ENCODE measurements around the gene SMARCA4.
A peak's percentile ranks its signal among the peaks of the same experiment; 100 is the strongest.

SMARCA4 gene

GRCh38 chr19:11017275-11018035 lies 56.6 kb downstream of the SMARCA4 start:
- DNase-seq, result no peak

DNA sequence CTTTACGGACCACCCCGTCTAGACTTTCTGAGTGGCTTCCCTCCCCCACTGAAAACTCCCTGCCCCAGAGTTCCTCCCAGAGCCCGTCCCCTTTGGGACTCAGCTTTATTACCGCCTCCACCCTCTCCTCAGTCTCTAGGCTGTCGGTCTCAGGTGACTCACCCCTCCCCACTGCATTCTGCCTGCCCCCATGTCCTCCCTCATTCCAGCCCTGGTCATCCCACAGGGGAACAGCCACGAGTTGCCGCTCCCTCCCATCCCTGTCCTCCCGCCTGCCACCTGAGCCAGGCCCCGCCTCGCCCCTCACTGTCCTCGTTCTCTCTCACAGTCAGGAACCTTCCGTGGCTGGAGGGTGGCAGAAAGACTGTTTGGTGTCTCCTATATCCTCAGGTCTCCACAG lies 57.3 kb downstream of the SMARCA4 start:
- DNase-seq, result no peak

DNA sequence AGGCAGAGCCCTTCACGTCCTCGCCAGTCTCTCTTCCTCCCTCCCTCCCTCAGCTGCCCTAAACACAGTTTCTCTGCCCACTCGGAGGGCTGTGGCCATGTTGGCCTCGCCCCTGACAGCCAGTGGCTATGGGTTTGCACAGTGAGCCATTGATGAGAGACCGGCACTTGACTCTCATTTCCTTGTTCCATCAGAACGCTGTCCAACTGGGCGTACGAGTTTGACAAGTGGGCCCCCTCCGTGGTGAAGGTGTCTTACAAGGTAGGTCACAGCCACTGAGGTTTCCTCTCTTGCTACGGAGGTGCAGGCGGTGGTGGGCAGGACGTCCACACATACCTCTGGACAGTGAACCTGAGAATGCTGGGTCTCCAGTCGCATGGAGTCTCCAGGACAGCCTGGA lies 57.9 kb downstream of the SMARCA4 start:
- DNase-seq, result no peak

DNA sequence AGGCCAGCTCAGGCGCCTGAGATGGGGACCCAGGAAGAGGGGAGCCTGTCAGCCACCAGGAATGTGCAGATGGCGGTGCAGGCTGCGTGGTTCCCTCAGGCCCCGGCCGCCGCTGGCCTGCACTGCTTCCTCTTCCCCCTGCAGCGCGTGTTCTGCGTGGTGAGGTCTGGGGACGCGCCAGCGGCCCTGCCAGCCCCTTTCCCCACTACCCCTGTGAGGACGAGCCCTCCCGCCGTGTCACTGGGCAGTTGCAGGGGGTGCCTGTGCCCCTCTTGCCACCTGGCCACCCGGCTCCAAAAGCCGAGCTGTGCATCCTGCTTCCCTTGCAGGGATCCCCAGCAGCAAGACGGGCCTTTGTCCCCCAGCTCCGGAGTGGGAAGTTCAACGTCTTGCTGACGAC lies 58.4 kb downstream of the SMARCA4 start:
- DNase-seq, result no peak

- no peak for DNase-seq
These were observed 59.0 kb downstream of the SMARCA4 start for GRCh38 chr19:11019824-11020223.

- no peak for DNase-seq
These were observed 59.6 kb downstream of the SMARCA4 start for GRCh38 chr19:11020423-11020822.

GRCh38 chr19:11020982-11021759 lies 60.3 kb downstream of the SMARCA4 start:
- DNase-seq, result no peak

DNA sequence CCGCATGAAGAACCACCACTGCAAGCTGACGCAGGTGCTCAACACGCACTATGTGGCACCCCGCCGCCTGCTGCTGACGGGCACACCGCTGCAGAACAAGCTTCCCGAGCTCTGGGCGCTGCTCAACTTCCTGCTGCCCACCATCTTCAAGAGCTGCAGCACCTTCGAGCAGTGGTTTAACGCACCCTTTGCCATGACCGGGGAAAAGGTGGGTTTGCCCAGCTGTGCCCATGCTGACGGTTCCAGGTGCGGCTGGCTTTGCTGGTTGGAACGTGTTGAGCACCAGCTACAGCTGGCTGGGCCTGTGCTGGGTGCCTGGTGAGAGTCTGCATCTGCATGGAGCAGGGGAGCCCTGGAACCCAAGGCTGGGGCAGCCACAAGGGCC lies 60.9 kb downstream of the SMARCA4 start:
- no peak for DNase-seq

DNA sequence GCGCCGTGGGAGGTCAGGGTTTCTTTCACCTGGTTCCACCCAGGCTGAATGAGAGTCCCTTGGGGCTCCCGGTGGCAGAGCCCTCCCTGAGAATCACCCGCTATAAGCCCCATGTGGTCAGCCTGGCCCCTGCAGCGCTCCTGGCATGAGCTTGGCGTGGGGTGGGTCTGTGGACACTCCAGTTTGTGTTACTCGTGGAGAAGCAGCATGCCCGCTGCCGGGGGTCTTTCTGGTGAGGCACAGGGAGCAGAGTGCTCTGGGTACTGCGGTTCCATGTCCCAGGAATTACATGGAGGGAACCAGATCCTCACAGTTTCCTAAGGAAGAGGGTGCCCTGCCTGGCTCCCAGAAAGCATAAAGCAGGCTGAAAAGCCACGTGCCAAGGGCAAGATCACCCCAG lies 62.2 kb downstream of the SMARCA4 start:
- DNase-seq, result no peak

GRCh38 chr19:11023710-11024109 lies 62.9 kb downstream of the SMARCA4 start:
- no peak for DNase-seq

- no peak for DNase-seq
These were observed 63.4 kb downstream of the SMARCA4 start for GRCh38 chr19:11024259-11024658.

GRCh38 chr19:11025006-11025405 lies 64.2 kb downstream of the SMARCA4 start:
- no peak for DNase-seq

DNA sequence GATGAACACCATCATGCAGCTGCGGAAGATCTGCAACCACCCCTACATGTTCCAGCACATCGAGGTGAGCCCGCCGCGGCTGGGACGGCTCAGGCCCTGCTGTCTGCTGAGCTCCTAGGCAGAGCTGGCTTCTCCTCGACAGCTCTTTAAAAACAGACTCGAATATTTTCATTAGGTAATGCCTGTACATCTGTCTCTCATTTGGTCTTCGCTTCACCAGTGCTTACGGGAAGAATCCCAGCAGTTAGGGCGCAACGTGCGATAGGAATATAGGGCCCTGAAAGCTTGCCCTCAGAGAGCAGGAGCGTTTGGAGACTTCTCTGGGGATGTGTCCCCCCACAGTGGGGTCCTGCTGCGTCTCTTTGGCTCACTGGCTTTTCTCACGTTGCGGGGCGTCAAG lies 64.6 kb downstream of the SMARCA4 start:
- no peak for DNase-seq

DNA sequence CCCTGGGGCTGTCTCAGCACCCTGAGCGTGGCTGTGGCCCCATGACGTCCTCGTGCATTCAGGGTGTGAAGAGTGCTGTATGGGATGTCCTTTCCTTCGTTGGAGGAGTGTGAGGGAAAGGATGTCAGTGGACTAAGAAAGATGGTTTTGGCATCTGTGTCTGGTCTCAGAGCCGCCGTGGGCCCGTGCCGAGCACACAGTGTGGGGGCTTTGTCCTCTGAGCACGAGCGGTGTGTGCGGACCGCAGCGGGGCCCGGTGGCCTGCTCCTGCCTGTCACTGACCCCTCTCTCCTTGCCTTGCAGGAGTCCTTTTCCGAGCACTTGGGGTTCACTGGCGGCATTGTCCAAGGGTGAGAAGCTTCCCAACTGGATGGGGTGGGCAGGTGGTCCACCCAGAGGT lies 65.2 kb downstream of the SMARCA4 start:
- DNase-seq, result no peak

GRCh38 chr19:11027381-11027780 lies 66.6 kb downstream of the SMARCA4 start:
- no peak for DNase-seq

DNA sequence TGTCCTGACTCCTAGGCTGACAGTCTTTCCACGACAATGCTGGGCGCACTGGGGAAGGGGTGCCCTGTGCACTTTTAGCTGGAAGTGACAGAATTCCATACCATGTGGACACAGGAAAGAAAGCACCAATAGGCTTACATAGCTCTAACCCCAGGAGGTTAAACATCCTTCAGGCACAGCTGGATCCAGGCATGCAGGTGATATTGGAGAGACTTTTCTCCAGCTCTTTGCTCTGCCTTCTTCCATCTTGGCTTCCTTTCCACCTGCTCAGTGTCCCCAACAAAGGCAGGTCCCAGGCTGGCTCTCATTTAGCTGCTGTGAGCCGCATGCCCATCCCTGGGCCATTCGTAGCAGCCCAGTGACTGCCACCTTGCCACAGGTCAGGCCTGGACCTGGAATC lies 67.3 kb downstream of the SMARCA4 start:
- no peak for DNase-seq

GRCh38 chr19:11031421-11032070 lies 70.7 kb downstream of the SMARCA4 start:
- DNase-seq, result no peak

DNA sequence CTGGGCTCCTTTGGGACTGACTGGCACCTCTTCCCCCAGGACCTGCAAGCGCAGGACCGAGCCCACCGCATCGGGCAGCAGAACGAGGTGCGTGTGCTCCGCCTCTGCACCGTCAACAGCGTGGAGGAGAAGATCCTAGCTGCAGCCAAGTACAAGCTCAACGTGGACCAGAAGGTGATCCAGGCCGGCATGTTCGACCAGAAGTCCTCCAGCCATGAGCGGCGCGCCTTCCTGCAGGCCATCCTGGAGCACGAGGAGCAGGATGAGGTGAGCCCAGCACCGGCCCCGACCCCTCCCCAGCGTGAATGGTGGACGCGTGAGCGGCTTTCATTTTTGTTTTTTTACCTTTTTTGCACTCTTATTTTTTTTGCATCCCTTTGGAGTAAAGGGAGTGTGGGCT lies 72.4 kb downstream of the SMARCA4 start:
- DNase-seq, result no peak

DNA sequence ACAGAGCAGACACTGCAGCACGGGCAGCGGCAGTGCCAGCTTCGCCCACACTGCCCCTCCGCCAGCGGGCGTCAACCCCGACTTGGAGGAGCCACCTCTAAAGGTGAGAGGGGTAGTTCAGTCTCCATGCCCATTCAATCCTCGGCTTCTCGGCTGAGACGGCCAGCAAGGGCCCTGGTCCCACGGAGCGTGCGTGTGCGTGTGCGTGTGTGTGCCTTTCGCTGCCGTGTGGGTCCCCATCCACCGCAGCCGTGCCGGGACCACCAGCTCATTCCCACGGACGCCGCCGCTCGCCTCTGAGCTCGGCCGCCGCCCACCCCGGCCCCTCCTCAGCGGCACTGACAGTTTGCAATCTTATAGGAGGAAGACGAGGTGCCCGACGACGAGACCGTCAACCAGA lies 72.9 kb downstream of the SMARCA4 start:
- no peak for DNase-seq

DNA sequence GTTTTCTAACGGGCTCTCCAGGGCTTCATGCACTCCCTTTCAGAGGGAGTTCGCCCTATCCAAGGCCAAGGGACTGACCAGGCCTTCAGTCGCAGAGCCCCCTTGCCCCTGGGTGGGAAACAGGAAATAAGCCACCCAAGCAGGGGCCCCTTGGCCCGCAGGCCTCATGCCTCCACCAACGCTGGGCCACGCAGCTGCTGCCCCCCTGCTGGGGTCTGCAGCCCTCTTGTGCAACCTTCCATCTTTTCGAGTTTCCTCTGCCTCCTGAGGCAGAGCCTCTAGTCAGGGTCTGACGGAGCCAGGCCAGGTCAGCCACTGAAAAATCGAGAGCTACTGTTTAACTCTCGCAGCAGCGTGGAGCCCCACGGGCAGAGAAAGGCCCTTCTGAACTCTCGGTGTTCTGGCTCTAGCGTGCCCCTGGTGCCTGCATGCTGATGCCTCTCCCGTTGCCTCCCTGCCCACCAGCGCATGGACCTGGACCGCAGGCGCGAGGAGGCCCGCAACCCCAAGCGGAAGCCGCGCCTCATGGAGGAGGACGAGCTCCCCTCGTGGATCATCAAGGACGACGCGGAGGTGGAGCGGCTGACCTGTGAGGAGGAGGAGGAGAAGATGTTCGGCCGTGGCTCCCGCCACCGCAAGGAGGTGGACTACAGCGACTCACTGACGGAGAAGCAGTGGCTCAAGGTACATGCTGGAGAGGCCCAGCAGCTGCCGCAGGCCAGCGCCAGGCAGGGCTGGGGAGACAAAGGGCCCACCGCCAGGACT lies 73.8 kb downstream of the SMARCA4 start:
- no peak for DNase-seq

- DNase-seq, result peak; percentile 20
These were observed 74.9 kb downstream of the SMARCA4 start for GRCh38 chr19:11035441-11036377.

GRCh38 chr19:11038511-11038910 lies 77.7 kb downstream of the SMARCA4 start:
- no peak for DNase-seq

Measured in cortex of kidney (tissue), 1 donor.